Fibroblast of skin of abdomen (primary cell): Measurements from ENCODE around the gene SUN5.
"Not testable (repeated sequence)": the region's sequence is repeated elsewhere in the genome, so short reads cannot be mapped to it uniquely, and the experiment has no call there.

Experiments used
- DNase-seq: peaks from one replicate; pipeline ENCODE4 v3.0.0-alpha.2; 2013

The SUN5 gene

DNA sequence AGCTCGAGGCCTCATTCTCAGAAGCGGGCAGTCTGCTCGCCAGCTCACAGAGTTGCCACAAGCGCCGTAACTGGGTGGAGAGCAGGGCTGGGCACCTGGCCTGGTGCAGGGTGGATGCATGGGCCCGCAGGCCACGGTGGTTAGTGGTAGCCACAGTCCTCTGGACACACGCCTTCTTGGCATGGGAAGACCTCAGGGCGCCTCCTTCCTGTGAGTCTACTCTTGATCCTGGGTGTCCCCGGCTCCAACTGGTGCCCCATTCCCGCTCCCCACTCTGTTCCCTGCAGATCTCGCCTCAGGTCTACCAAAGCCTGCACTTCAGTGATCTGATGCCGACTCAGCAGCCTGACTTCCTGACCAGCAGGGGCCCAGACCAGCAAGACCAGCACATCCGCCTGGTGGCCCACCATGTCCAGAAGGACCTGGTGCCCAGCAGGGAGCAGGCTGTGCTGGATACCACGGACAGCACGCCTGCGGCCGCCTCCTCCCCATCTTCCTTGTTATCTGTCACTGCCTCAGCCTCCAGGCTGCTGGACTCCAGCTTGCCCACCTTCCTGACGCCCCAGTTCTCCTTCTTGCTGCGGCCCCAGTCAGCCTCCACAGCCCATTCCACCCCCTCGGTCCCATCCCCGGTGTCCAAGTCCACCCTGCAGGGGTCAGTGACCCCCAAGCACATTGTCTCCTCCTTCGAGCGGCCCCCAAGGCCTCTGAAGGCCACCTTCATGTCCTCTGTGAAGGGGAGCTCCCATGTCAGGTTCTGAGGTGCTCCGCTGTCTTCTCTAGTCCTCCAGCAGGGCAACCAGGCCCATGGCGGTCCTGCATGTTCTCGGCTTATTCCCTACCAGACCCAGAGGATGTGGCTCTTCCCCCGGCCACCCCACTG, 43.1 kb downstream of the SUN5 start:
- DNase-seq = no peak

- no peak for DNase-seq
Measured at GRCh38 chr20:32960222-32960518, 44.1 kb downstream of the SUN5 start.

DNA sequence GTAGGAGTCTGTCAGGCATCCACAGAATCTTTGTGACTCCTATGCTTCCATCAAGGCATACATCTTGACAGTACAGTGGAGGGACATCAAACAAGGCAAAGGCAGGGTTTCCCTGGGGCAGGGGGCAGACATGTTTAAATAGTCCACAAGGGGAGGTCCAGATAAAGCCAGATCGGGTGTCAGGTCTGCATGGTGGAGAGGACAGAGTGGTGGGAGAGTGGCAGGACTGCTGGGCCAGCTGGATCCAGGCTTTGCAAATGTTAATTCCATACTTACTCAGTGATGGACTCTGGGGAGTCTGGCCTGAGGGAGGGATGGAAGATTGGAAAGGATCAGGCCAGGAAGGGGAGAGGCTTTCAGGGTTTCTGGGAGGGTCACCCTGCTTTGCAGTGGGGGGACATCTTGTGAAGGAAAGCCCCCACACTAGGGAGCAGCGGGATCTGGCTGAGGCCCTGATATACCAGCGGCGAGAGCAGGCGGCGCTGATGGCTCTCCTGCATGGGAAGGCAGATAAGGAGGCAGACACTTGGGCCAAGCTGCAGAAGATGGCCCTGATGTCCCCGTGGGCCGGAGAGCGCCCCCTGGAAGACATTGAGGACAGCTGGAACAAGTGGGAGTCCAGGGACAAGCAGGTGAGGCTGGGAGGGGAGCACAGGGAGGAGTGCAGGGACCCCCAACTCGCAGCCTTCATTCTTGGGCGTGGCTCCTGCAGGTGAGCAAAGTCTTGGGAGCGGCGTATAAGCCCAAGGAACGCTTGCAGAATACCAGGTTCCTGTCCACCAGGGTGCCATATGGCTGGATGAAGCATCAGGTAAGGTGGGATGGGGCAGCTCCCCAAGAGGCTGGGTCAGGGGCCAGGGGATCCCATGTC, 44.6 kb downstream of the SUN5 start:
- no peak for DNase-seq

GRCh38 chr20:32958574-32958973, 45.7 kb downstream of the SUN5 start:
- DNase-seq = no peak

DNA sequence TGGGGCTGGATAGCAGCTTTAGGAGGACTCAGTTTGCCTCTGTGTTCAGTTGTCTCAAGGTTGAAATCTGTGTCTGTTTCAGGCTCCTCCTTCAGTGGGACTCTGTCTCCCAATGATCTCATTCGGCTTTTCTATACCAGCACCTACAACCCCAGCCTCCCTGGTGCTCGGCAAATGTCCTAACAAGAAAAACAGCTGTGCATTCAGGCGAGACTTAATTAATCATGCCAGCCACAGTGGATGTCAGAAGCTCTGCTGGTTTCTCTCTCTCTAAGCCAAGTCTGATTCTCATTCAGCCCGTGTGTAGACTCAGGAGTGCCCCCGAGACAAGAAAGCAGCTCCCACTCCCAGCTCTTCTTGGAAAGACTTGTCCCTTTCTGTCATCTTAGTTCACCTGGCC, 46.8 kb downstream of the SUN5 start:
- no peak for DNase-seq

DNA sequence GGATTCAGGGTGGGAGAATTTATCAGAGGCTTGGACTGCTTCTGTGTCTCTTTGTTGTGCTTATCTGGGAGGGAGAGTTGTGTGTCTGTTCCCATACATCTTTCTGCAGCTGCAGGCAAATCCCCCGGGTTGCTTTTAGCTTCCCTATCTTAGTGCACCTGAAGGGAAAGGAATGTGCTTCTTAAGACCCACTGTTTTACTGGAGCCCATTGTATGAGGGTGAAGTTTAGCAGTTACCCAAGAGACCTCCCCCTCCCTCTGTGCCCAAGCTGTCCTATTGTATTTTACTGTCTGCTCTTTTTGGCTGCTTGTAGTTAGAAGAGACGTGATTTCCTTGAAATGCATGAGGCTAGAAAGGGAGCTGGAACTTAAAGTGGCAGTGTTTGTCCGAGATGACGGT, 53.7 kb downstream of the SUN5 start:
- DNase-seq = not testable (repeated sequence)

- DNase-seq = no peak
Measured at GRCh38 chr20:32946629-32947028, 57.6 kb downstream of the SUN5 start.

- DNase-seq = peak; percentile 11
Measured at GRCh38 chr20:32945710-32946221, 58.5 kb downstream of the SUN5 start.

GRCh38 chr20:32943490-32944052, 60.7 kb downstream of the SUN5 start:
- DNase-seq = no peak

DNA sequence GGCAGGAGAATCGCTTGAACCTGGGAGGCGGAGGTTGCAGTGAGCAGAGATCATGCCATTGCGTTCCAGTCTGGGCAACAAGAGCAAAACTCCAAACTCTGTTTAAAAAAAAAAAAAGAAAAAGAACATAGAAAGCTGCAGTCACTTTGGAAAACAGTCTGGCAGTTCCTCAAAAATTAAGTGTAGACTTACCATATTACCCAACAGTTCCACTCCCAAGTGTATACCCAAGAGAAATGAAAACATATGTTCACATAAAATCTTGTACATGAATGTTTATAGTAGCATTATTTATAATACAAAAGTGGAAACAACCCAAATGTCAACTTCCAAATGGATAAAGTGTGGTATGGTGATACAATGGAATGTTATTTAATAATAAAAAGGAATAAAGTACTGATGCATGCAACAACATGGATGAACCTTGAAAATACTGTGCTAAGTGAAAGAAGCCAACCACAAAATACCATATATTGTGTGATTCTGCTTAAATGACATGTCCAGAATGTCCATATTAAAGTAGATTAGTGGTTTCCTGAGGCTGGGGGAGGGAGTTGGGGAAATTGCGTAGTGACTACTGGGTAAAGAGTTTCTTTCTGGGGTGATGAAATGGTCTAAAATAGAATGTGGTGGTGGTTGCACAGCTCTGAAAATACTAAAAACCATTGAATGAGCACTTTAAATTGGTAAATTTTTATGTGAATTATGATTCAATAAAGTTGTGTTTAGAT, 62.9 kb downstream of the SUN5 start:
- peak; percentile 3 for DNase-seq

DNA sequence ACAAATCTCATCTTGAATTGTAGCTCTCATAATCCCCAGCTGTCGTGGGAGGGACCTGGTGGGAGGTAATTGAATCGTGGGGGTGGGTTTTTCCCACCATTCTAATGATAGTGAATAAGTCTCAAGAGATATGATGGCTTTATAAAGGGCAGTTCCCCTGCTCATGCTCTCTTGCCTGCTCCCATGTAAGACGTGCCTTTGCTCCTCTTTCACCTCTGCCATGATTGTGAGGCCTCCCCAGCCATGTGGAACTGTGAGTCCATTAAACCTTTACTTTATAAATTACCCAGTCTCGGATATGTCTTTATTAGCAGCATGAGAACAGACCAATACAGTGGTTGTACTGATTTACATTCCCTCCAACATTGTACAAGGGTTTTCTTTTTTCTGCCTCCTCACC, 69.7 kb downstream of the SUN5 start:
- no peak for DNase-seq
